ENCODE results near the gene GTPBP6.

GRCh38 chrX:348461-349117 lies 30.0 kb upstream of the GTPBP6 start:
- TF ChIP-seq JUND (IDR thresholded peaks at IDR 0.05) (no peak), CBX3 (IDR thresholded peaks at IDR 0.05; ENCODE audit: low read depth) (no peak), CTCF (IDR thresholded peaks at IDR 0.05 in 2 of 3, conservative IDR thresholded peaks at IDR 0.05 in 1 of 3; ENCODE audit: borderline replicate concordance in 1 of 3, insufficient read depth in 1 of 3, low read depth in 2 of 3, low read length in 2 of 3) (no peak), SIN3A (IDR thresholded peaks at IDR 0.05; ENCODE audit: low read depth) (no peak)

All from HCT116 (cell line).